Measurements from ENCODE around the gene ARL5A.

ARL5A gene

GRCh38 chr2:151776367-151776766 is 51.9 kb downstream of the ARL5A start:
- DNase-seq: no peak
- in situ Hi-C loops (cut with MboI; ENCODE audit: low pct_unique_long_range_greater_than_20kb, low sequenced_read_pairs): no loop called here

GRCh38 chr2:151775057-151775740 is 53.0 kb downstream of the ARL5A start:
- in situ Hi-C loops (cut with MboI; ENCODE audit: low pct_unique_long_range_greater_than_20kb, low sequenced_read_pairs): no loop called here

GRCh38 chr2:151774506-151774905 is 53.7 kb downstream of the ARL5A start:
- no peak for DNase-seq
- in situ Hi-C loops (cut with MboI; ENCODE audit: low pct_unique_long_range_greater_than_20kb, low sequenced_read_pairs): no loop called here

More at GRCh38 chr2:151775057-151775740, 53.0 kb downstream of the ARL5A start:
- DNase-seq: no peak

- DNase-seq: no peak
- in situ Hi-C loops (cut with MboI; ENCODE audit: low pct_unique_long_range_greater_than_20kb, low sequenced_read_pairs): no loop called here
Observed at GRCh38 chr2:151771599-151772358, 56.4 kb downstream of the ARL5A start.

GRCh38 chr2:151770995-151771394 is 57.2 kb downstream of the ARL5A start:
- in situ Hi-C loops (cut with MboI; ENCODE audit: low pct_unique_long_range_greater_than_20kb, low sequenced_read_pairs): no loop called here
- no peak for DNase-seq

- in situ Hi-C loops (cut with MboI; ENCODE audit: low pct_unique_long_range_greater_than_20kb, low sequenced_read_pairs): no loop called here
- DNase-seq: no peak
Observed at GRCh38 chr2:151769606-151770005, 58.6 kb downstream of the ARL5A start.

DNA sequence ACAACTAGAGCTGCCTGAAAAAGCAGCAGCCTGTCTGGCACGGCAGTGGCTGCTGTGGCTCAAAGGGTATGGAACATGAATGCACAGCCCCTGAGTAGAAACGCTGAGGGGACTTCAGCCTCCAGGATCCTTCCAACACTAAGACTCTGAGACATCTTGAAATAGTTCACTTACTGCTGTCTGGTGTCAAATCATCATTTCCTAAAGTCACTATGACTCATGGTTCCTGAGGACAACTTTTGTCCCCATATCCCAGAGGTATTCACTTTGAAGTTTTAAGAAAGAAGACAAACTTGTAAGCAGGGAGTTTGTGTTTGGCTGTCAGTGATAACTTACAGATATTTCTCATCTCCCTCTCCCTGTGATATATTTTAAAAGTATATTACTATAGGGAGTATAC is 60.7 kb downstream of the ARL5A start:
- DNase-seq: no peak
- in situ Hi-C loops (cut with MboI; ENCODE audit: low pct_unique_long_range_greater_than_20kb, low sequenced_read_pairs): no loop called here

GRCh38 chr2:151766437-151767153 is 61.6 kb downstream of the ARL5A start:
- no peak for DNase-seq
- in situ Hi-C loops (cut with MboI; ENCODE audit: low pct_unique_long_range_greater_than_20kb, low sequenced_read_pairs): no loop called here

DNA sequence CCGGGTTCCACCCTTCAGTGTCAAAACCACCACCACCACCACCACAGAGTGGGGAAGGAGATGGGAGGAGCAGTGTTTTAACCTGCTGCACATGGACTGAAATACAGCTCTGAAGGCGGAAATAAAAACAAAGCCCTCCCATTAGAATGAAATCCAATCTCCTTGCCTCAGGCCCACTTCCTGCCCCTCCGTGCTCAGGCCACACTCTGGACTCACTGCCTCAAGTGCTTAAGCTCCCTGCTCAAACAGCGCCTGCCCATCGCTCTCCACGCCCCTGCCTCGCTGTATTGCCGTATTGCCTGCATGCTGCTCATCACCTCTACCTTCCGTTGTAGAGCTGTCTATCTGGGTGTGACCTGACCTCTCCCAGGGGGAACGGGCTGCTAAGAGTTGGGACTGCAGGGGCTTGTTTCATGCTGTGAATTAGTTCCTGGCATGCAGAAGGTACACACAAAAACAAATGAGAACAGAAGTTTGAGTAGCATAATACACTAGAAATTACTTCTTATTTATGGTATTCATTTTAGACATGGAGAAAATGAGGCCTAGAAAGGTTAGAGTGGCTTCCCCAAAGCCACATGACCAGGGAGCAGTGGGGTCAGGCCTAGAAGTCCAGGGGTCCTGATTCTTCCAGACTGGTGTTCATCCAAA is 62.3 kb downstream of the ARL5A start:
- in situ Hi-C loops (cut with MboI; ENCODE audit: low pct_unique_long_range_greater_than_20kb, low sequenced_read_pairs): no loop called here

GRCh38 chr2:151762694-151763093 is 65.5 kb downstream of the ARL5A start:
- in situ Hi-C loops (cut with MboI; ENCODE audit: low pct_unique_long_range_greater_than_20kb, low sequenced_read_pairs): no loop called here
- DNase-seq: no peak

More for the DNA sequence above, 62.3 kb downstream of the ARL5A start:
- DNase-seq: no peak

DNA sequence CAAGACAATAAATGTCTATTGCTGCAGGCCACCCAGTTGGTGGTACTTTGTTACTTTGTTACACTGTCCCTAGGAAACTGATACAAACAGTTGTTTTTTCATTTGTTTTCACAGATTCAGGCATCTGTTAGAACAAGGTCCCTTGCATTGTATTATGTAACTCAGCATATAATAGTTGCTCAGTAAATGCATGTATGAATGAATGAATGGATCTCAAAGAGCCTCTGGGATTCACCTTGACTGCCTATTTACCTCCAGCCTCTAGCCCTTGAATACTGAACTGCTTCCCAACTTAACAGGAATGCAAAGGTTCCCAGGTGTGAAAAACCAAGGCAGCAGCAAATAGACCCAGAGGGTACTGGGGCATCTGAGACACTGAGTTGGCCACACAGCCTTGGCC is 66.5 kb downstream of the ARL5A start:
- DNase-seq: no peak
- in situ Hi-C loops (cut with MboI; ENCODE audit: low pct_unique_long_range_greater_than_20kb, low sequenced_read_pairs): no loop called here

GRCh38 chr2:151761193-151761592 is 67.0 kb downstream of the ARL5A start:
- no peak for DNase-seq
- in situ Hi-C loops (cut with MboI; ENCODE audit: low pct_unique_long_range_greater_than_20kb, low sequenced_read_pairs): no loop called here

GRCh38 chr2:151760139-151760650 is 68.0 kb downstream of the ARL5A start:
- in situ Hi-C loops (cut with MboI; ENCODE audit: low pct_unique_long_range_greater_than_20kb, low sequenced_read_pairs): no loop called here

DNA sequence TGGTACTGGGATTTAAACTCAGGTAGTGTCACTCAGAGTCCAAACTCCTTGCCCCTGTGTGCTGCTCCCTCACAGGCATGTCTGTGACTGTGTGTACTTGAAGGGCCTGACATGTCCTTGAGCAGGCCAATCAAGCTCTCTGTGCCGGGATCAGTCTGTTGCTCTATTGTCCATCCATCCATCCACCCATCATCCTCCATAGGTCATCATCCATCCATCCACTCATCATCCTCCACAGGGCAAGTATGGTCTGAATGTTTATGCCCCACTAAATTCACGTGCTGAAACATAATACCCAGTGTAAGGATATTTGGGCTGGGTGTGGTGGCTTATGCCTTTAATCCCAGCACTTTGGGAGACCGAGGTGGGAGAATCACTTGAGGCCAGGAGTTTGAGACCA is 69.5 kb downstream of the ARL5A start:
- in situ Hi-C loops (cut with MboI; ENCODE audit: low pct_unique_long_range_greater_than_20kb, low sequenced_read_pairs): no loop called here

More at GRCh38 chr2:151760139-151760650, 68.0 kb downstream of the ARL5A start:
- DNase-seq: no peak

DNA sequence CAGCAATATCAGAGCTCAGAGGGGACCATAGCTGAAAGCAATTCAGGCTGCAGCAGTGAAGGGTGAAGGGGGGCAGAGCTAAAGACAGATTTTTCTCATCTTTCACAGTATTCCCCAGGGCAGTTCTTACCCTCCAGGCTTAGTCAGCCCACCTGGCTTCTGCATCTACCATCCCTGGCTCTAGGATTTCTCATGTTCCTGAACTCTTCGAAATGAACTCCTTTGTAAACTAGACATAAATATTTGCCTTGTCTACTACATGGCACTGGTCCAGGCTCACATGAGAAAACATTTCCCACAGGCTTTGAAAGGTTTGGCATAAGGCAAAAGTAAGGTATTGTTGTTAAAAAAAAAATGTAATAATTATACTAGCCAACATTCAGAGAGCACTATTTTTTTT is 70.4 kb downstream of the ARL5A start:
- no peak for DNase-seq
- in situ Hi-C loops (cut with MboI; ENCODE audit: low pct_unique_long_range_greater_than_20kb, low sequenced_read_pairs): no loop called here

More for the DNA sequence above, 69.5 kb downstream of the ARL5A start:
- no peak for DNase-seq

DNA sequence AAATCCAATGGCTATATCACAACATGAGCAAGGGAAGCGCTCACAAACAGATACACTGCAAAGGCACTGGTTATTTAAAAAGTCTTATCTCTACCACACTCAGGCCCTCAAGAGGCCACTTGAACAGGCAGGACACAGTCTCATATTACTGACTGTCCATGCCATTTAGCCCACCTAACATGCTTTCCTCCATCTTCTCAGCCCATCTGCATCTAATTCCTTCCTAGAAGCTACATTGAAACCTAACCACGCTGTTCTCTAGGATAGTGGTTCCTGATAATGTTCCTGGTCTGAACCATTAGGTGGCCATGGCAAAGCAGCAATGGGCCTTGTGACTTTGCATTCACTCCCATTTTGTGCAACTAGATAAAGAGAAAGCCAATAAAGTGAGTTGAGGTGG is 71.4 kb downstream of the ARL5A start:
- in situ Hi-C loops (cut with MboI; ENCODE audit: low pct_unique_long_range_greater_than_20kb, low sequenced_read_pairs): no loop called here
- DNase-seq: no peak

DNA sequence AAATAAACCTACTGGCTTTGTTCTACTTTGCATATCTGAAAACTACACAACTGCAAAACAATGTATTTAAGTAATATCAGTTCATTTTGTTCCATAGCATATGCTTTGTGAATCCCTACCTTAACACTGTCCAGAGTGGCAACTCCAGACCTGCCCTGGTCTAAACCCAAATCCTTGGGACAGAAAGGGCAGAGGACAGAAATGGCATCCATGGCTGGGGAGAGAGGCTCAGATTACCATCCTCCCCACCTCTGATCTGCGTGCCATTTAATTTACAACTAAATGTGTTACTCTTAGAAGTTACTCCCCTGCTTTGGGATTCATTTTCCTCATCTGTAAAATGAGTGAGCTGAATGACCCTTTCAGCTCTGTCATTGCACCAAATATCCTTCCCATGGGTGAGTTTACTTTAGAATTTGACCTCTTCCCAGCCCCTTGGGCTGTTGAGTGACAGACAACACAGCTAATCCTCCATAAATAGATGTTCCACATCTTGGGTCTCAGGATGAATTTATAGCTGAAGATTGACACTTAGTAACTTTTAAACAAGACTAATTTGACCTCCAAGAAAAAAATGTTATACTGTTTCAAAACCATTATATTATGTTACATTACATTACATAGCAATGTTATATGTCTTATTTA is 73.8 kb downstream of the ARL5A start:
- DNase-seq: no peak
- in situ Hi-C loops (cut with MboI; ENCODE audit: low pct_unique_long_range_greater_than_20kb, low sequenced_read_pairs): no loop called here

- no peak for DNase-seq
- in situ Hi-C loops (cut with MboI; ENCODE audit: low pct_unique_long_range_greater_than_20kb, low sequenced_read_pairs): no loop called here
Observed at GRCh38 chr2:151753540-151753939, 74.7 kb downstream of the ARL5A start.

All from KBM-7 (cell line).